ENCODE results near the gene AVP.
"Not testable (repeated sequence)": the region's sequence is repeated elsewhere in the genome, so short reads cannot be mapped to it uniquely, and the experiment has no call there.

AVP gene, protein sequence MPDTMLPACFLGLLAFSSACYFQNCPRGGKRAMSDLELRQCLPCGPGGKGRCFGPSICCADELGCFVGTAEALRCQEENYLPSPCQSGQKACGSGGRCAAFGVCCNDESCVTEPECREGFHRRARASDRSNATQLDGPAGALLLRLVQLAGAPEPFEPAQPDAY

DNA sequence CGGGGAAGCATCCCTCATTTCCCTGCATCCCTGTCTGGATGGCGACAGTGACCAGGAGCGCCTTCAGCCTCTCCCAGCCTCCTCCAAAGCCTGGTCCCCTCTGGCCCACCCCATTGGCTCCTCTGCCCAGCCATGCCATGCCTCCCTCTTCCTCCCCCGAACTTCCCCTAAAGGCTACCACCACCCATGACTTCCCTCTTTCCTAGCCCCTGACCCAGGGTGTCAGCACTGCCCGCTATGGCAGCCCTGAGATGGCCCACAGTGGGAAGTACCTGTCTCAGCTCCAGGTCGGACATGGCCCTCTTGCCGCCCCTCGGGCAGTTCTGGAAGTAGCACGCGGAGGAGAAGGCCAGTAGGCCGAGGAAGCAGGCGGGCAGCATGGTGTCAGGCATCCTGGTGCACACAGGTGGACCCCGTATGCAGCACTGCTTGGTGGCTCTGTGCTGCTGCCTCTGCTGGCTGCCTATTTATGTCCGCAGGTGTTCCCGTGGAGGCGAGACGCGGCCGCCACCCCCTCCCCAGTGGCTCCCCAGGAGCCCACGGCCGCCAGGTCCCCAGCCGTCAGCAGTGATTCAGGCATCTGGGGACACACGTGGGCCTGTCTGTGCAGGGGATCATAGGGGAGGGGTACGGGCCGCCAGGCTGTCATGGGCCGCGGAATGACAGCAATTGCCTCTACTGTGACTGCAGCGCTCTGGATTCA lies at the start of gene AVP:
AVP (minus strand) TSS at position 442 of the 703 bp plus-strand sequence; CDS start at position 392, 50 bp downstream.
- DNase-seq (ENCODE audit: low spot score), result no peak

DNA sequence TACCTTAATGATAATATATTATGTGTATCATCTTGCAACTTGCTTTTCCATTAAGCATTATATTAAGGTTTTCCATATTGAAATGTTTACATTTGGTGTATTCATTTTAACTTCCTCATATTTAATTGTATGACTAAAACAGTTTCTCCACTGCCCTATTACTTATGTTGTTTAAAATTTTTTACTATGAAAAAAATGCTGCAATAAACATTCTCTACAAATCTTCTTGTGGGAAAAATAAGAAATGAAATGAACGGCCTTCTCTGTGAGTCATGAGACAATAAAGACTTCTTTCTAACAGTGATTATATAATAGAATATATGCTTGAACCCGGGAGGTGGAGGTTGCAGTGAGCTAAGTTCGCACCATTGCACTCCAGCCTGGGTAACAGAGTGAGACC lies 49.6 kb upstream of the AVP start:
- no peak for DNase-seq (ENCODE audit: low spot score)

- DNase-seq (ENCODE audit: low spot score), result no peak
Observed at GRCh38 chr20:3133155-3133554, 48.6 kb upstream of the AVP start.

- no peak for DNase-seq (ENCODE audit: low spot score)
Observed at GRCh38 chr20:3130051-3130600, 45.6 kb upstream of the AVP start.

GRCh38 chr20:3129094-3129493 lies 44.6 kb upstream of the AVP start:
- DNase-seq (ENCODE audit: low spot score), result no peak

- no peak for DNase-seq (ENCODE audit: low spot score)
Observed at GRCh38 chr20:3128275-3128984, 43.9 kb upstream of the AVP start.

DNA sequence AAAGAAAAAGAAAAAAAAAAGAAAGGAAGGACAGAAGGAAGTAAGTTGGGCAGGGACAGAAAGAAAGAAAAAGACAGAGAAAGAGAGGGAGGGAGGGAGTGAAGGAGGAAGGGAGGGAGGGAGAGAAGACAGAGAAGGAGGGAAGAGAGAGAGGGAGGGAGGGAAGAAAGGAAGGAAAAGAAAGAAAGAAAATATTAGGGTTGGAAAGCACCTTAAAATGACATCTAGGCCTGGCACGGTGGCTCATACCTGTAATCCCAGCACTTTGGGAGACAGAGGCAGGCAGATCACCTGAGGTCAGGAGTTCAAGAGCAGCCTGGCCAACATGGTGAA lies 42.0 kb upstream of the AVP start:
- DNase-seq (ENCODE audit: low spot score), result no peak

DNA sequence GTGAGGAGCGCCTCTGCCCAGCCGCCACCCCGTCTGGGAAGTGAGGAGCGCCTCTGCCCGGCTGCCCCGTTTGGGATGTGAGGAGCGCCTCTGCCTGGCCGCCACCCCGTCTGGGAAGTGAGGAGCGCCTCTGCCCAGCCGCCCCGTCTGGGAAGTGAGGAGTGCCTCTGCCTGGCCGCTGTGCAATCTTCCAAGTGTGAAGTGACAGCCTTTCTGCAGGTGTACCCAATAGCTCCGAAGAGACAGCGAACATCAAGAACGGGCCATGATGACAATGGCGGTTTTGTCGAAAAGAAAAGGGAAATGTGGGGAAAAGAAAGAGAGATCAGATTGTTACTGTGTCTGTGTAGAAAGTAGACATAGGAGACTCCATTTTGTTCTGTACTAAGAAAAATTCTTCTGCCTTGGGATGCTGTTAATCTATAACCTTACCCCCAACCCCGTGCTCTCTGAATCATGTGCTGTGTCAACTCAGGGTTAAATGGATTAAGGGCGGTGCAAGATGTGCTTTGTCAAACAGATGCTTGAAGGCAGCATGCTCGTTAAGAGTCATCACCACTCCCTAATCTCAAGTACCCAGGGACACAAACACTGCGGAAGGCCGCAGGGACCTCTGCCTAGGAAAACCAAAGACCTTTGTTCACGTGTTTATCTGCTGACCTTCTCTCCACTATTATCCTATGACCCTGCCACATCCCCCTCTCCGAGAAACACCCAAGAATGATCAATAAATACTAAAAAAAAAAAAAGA lies 41.4 kb upstream of the AVP start:
- DNase-seq (ENCODE audit: low spot score), result not testable (repeated sequence)

DNA sequence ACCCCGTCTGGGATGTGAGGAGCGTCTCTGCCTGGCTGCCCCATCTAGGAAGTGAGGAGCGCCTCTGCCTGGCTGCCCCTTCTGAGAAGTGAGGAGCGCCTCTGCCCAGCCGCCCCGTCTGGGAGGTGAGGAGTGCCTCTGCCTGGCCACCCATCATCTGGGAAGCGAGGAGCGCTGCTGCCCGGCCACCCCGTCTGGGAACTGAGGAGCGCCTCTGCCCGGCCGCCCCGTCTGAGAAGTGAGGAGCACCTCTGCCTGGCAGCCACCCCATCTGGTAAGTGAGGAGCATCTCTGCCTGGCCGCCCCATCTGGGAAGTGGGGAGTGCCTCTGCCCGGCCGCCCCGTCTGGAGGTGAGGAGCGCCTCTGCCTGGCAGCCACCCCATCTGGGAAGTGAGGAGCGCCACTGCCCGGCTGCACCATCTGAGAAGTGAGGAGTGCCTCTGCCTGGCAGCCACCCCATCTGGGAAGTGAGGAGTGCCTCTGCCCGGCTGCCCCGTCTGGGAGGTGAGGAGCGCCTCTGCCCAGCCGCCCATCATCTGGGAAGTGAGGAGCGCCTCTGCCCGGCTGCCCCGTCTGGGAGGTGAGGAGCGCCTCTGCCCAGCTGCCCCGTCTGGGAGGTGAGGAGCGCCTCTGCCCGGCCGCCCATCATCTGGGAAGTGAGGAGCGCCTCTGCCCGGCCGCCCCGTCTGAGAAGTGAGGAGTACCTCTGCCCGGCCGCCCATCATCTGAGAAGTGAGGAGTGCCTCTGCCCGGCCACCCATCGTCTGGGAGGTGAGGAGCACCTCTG lies 40.4 kb upstream of the AVP start:
- not testable (repeated sequence) for DNase-seq (ENCODE audit: low spot score)

- not testable (repeated sequence) for DNase-seq (ENCODE audit: low spot score)
Observed at GRCh38 chr20:3124163-3124562, 39.6 kb upstream of the AVP start.

DNA sequence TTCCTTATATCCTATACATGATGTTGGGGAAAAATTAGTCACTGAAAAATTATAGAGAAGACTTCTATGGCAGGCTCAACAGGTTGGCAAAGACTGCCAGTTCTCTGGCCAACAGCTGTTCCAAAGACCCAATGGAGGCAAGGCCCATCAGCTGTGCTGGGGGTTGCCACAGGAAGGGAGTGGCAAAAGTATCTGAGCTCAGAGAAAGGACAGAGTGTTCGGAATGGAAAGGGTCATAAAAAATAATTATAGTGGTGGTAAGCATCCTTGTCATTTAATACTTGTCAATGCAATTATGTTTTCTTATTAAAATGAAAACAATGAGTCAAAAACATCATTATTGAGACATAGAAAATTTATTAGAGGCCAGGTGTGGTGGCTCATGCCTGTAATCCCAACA lies 39.0 kb upstream of the AVP start:
- DNase-seq (ENCODE audit: low spot score), result no peak

GRCh38 chr20:3121955-3122610 lies 37.6 kb upstream of the AVP start:
- no peak for DNase-seq (ENCODE audit: low spot score)

- peak; percentile 55 for DNase-seq (ENCODE audit: low spot score)
Observed at GRCh38 chr20:3121271-3121911, 36.9 kb upstream of the AVP start.

GRCh38 chr20:3119044-3119443 lies 34.5 kb upstream of the AVP start:
- no peak for DNase-seq (ENCODE audit: low spot score)

GRCh38 chr20:3117839-3118379 lies 33.4 kb upstream of the AVP start:
- peak; percentile 59 for DNase-seq (ENCODE audit: low spot score)

GRCh38 chr20:3116341-3116740 lies 31.8 kb upstream of the AVP start:
- DNase-seq (ENCODE audit: low spot score), result no peak

GRCh38 chr20:3115190-3116107 lies 30.9 kb upstream of the AVP start:
- peak; percentile 16 for DNase-seq (ENCODE audit: low spot score)

GRCh38 chr20:3111995-3112394 lies 27.5 kb upstream of the AVP start:
- no peak for DNase-seq (ENCODE audit: low spot score)

DNA sequence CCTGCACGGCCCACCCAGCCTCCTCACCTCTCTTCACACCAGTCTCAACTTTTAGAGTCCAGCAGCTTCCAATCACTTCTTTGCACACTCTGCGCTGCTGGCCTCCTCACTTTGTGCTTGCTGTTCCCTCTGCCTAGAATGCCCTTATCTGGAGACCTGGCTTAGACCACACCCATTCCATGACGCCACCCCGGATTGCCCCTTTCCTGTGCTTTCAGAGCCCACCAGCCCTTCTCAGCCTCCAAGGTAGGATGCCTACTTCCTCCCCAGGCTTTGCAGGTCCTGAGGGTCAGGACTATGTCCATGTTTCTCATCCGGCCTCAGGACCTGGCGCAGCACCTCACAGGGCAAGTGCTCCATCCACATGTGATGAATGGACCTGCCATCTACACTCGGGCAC lies 27.0 kb upstream of the AVP start:
- DNase-seq (ENCODE audit: low spot score), result no peak
